Right atrium auricular region (tissue), 2 donors: ENCODE measurements around the gene SUFU. TPM values are rescaled to one million over a fixed set of nuclear protein-coding genes. Genes with fewer than 3 reads are reported as not detected.

Source experiments
- DNase-seq: peaks from one replicate; pipeline ENCODE4 v3.0.0-alpha.2; 2019; ENCODE audit warnings: low spot score
- H3K27ac ChIP-seq, 2 donors: fragments of 200-600 bp; sonication (generic); 1 replicate in 1 of 2; 2 replicates in 1 of 2; pipeline ENCODE4 v1.5.1; 2016 to 2019
- H3K27me3 ChIP-seq, 2 donors: fragments of 200-600 bp; sonication (generic); one replicate each; pipeline versions ENCODE4 v1.5.1 to v1.6.0; 2017 to 2019
- H3K36me3 ChIP-seq: fragments of 200-600 bp; sonication (generic); one replicate; pipeline ENCODE4 v1.5.1; 2016
- H3K4me1 ChIP-seq, 2 donors: fragments of 200-600 bp; sonication (generic); one replicate each; pipeline versions ENCODE4 v1.5.1 to v1.6.0; 2017 to 2019
- H3K4me3 ChIP-seq, 2 donors: fragments of 200-600 bp; sonication (generic); 1 replicate in 1 of 2; 2 replicates in 1 of 2; pipeline ENCODE4 v1.5.1; 2017 to 2019; ENCODE audit warnings: mild to moderate bottlenecking in 1 of 2, moderate library complexity in 1 of 2
- H3K9me3 ChIP-seq, 2 donors: fragments of 200-600 bp; sonication (generic); one replicate each; pipeline ENCODE4 v1.5.1; 2019
- total RNA-seq, 2 donors: library from RNA; depleted of rRNA; stranded (reverse); fragments of >200 nt; gene quantifications; one replicate each; pipeline ENCODE4 v1.1.0, GENCODE V29; 2016
- TF ChIP-seq, protein P1 (sequence below), 2 donors: fragments of 200-600 bp; sonication (generic); IDR thresholded peaks; one replicate each; pipeline ENCODE4 v1.5.1; 2019; ENCODE audit warnings: antibody characterized with exemption in 2 of 2

Gene SUFU
- total RNA-seq, 2 donors from 2014 or later, result 4.9 to 6.4 TPM

DNA sequence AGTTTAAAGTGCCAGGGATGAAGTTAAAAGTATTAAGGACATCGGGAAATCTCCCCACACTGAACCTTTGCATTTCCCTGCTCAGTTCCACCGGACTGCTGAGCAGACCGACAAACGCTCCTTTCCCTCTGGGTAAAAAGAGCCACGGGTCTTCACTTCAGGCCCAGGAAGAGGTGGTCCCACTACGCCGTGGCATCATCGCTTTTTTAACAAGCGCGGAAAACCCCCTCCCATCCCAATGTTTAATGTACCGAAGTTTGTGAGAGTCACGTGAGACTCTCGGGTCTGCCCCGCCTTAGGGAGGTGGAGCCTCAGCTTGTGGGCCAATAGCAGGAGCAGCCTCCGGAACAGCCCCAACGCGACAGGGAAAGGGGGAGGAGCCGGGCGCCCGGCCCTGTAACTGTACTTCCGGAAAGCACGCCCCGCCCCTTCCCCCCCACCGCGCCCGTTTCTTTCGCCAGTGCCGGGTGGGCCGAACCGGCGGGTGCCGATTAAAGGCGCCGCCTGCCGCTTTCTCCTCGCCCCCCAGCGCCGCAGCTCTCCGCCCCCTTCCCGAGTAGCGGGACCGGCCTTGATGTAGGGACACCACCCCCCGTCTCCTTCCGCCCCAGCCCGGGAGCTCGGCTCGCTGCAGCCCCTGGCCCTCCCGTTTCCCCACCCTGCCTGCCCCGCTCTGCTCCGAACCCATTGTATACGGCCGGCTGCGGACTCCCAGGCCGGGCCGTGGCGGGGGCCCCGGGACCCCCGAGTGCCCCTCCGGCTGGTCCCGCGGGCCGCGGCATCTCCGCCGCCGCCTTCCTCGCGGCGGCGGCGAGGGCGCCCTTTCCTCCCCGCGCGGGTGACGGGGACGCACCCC lies 138.3 kb downstream of the SUFU start:
- no peaks in the 10 kb centered on the region for H3K36me3 ChIP-seq
- peaks cover 0 to 19% of the 10 kb centered on the region in 2 donors for H3K4me1 ChIP-seq
- TF ChIP-seq, protein P1, sequence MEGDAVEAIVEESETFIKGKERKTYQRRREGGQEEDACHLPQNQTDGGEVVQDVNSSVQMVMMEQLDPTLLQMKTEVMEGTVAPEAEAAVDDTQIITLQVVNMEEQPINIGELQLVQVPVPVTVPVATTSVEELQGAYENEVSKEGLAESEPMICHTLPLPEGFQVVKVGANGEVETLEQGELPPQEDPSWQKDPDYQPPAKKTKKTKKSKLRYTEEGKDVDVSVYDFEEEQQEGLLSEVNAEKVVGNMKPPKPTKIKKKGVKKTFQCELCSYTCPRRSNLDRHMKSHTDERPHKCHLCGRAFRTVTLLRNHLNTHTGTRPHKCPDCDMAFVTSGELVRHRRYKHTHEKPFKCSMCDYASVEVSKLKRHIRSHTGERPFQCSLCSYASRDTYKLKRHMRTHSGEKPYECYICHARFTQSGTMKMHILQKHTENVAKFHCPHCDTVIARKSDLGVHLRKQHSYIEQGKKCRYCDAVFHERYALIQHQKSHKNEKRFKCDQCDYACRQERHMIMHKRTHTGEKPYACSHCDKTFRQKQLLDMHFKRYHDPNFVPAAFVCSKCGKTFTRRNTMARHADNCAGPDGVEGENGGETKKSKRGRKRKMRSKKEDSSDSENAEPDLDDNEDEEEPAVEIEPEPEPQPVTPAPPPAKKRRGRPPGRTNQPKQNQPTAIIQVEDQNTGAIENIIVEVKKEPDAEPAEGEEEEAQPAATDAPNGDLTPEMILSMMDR (IDR thresholded peaks at IDR 0.05), result peak in 1 of 2 donors; percentile 29
- no peaks in the 10 kb centered on the region for H3K9me3 ChIP-seq
- H3K4me3 ChIP-seq, result peak overlapping the region; percentile 88 to 95
- H3K27ac ChIP-seq, result peak overlapping the region; percentile 98 to 100
- peak; percentile 99 for DNase-seq
- H3K27me3 ChIP-seq, result no peaks in the 10 kb centered on the region

DNA sequence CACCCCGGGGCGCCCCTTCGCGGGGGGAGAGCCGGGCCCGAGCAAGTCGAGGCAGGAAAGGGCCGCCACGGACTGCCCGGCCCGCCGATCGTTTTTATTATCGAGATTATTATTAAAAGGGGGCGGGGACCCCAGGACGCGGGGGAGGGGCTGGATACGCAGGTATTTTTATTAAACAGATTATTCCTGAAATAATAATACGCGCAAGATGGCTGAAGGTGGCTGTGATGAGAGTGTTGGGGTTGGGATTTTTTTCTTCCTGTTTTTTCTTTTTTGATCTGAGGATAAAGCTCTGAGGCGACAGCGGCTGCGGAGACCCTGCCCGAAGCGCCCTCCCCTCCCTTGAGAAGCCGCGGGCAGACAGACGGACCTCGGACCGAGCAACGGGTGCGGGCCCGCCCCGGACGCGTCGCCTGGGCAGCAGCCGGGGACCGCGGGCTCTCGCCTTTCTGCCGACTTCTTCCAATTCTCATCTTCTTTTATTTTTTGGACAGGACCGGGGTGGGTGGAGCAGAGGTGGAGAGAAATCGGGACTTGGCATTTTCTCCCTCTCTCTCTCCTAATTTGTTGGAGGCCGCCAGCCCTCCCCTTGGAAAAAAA lies 139.1 kb downstream of the SUFU start:
- Histone ChIP-seq H3K4me3 (peak overlapping the region; percentile 88 to 95), H3K27ac (peak overlapping the region; percentile 98 to 100), H3K36me3 (no peaks in the 10 kb centered on the region), H3K27me3 (no peaks in the 10 kb centered on the region), H3K4me1 (peaks cover 0 to 26% of the 10 kb centered on the region in 2 donors), H3K9me3 (no peaks in the 10 kb centered on the region)
- TF ChIP-seq, protein P1 (IDR thresholded peaks at IDR 0.05), result no peak
- DNase-seq, result peak; percentile 80

DNA sequence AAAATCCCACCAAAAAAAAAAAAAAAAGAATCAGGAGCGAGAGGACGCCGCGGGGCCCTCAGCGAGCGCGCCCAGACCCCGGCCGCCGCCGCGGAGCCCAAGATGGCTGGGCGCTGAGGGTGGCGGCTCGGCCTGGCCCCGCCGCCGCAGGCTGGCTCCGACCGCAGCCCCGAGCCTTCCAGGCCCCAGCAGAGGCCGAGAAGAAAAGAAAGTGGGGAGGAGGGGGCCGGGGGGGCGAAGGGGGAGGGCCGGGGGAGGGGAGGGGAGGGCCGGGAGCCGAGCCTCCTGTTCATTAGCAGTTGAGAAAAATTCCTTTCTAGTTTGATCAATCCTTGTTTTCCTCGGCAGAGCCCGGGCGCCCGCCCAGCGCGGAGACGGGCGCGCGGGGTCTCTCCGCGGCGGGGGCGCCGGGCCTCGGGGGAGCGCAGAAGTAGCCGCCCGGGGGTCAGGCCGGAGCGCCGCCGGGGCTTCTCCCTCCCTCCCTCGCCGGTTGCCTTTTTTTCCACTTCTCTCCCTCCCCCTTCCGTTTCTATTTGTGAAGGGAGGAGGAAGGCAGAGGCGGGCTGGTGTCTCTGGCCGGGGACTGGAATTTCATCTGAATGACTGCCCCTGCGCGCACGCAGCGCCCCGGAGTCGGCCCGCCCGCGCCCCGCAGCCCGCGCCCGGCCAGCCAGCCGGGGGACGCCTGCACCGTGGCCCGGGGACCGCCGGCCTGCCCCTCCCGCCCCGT lies 139.7 kb downstream of the SUFU start:
- no peaks in the 10 kb centered on the region for H3K36me3 ChIP-seq
- peak overlapping the region; percentile 88 to 95 for H3K4me3 ChIP-seq
- peak overlapping the region; percentile 98 to 100 for H3K27ac ChIP-seq
- H3K27me3 ChIP-seq, result no peaks in the 10 kb centered on the region
- no peak for DNase-seq
- peaks cover 0 to 33% of the 10 kb centered on the region in 2 donors for H3K4me1 ChIP-seq
- H3K9me3 ChIP-seq, result no peaks in the 10 kb centered on the region
- TF ChIP-seq, protein P1 (IDR thresholded peaks at IDR 0.05), result no peak

DNA sequence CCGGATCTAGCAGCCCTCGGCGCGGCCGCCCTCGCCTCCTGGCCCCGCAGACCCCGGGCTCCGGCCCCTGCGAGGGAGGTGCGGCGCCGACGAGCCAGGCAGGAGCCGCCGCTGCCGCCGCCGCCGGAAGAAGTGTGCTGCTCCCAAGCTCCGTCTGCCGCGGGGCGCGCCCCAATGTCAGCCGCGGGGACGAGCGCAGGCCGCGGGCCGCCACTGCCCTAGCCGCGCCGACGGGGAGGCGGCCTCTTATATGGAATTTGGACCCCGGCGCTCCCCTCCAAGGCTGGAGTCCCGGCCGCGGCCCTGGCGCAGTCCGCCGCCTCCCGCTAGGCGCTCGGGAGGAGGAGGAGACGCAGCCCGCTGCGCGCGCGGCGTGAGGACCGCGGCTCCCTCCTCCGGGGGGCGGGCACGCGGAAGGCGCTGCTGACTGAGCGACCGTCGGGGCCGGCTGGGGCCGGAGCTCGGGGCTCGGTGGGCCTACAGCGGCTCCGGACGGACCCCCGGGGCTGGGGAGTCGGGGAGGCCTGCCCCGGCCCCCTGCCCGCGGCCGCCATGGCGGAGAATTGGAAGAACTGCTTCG lies 140.4 kb downstream of the SUFU start, which contains the start of gene TRIM8:
Gene TRIM8 (plus strand): TSS at position 414 of the 580 bp plus-strand sequence. CDS start 139 bp downstream, at position 553.
- Histone ChIP-seq H3K27ac (peak within 1 kb of the TSS; percentile 98 to 100), H3K36me3 (no peaks in the 10 kb centered on the region), H3K4me1 (peaks cover 0 to 39% of the 10 kb centered on the region in 2 donors), H3K9me3 (no peaks in the 10 kb centered on the region), H3K27me3 (no peaks in the 10 kb centered on the region), H3K4me3 (peak within 1 kb of the TSS; percentile 88 to 95)
- TF ChIP-seq, protein P1 (IDR thresholded peaks at IDR 0.05), result no peak
- DNase-seq, result no peak

DNA sequence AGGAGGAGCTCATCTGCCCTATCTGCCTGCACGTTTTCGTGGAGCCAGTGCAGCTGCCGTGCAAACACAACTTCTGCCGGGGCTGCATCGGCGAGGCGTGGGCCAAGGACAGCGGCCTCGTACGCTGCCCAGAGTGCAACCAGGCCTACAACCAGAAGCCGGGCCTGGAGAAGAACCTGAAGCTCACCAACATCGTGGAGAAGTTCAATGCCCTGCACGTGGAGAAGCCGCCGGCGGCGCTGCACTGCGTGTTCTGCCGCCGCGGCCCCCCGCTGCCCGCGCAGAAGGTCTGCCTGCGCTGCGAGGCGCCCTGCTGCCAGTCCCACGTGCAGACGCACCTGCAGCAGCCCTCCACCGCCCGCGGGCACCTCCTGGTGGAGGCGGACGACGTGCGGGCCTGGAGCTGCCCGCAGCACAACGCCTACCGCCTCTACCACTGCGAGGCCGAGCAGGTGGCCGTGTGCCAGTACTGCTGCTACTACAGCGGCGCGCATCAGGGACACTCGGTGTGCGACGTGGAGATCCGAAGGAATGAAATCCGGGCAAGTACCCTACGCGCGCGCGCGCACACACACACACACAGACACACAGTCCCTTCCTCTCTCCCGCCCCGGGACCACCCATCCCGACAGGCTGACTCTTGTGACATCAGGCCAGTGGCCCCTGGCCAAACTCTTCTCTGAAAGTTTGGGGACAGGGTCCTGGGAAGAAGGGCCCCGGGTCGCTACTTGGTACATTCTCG lies 141.0 kb downstream of the SUFU start:
- Histone ChIP-seq H3K36me3 (no peaks in the 10 kb centered on the region), H3K4me1 (peaks cover 0 to 46% of the 10 kb centered on the region in 2 donors), H3K27me3 (no peaks in the 10 kb centered on the region), H3K4me3 (peak overlapping the region; percentile 88 to 95), H3K27ac (peak overlapping the region; percentile 98 to 100), H3K9me3 (no peaks in the 10 kb centered on the region)
- DNase-seq, result peak; percentile 83
- TF ChIP-seq, protein P1 (IDR thresholded peaks at IDR 0.05), result peak; percentile 37 to 67
